Neuron (in vitro differentiated cells): ENCODE results near the gene MAPRE2.

Experiments used
- H2AFZ ChIP-seq: one replicate; pipeline ENCODE4 v1.6.1; 2013; ENCODE audit warnings: low read depth, mild to moderate bottlenecking, inconsistent platforms, low read length, moderate library complexity
- H3K27me3 ChIP-seq: one replicate; pipeline ENCODE4 v1.6.1; 2013; ENCODE audit warnings: low read length; ENCODE audit not compliant: insufficient read depth
- H3K36me3 ChIP-seq: one replicate; pipeline ENCODE4 v1.6.1; 2013; ENCODE audit warnings: low read length; ENCODE audit not compliant: insufficient read depth
- H3K4me1 ChIP-seq: one replicate; pipeline ENCODE4 v1.6.1; 2013; ENCODE audit warnings: low read length; ENCODE audit not compliant: insufficient read depth
- H3K4me3 ChIP-seq: 2 replicates; pipeline ENCODE4 v1.5.1; 2013; ENCODE audit warnings: mild to moderate bottlenecking, low read length, moderate library complexity
- H3K9me3 ChIP-seq: one replicate; pipeline ENCODE4 v1.6.1; 2013; ENCODE audit warnings: low read length

The MAPRE2 gene

DNA sequence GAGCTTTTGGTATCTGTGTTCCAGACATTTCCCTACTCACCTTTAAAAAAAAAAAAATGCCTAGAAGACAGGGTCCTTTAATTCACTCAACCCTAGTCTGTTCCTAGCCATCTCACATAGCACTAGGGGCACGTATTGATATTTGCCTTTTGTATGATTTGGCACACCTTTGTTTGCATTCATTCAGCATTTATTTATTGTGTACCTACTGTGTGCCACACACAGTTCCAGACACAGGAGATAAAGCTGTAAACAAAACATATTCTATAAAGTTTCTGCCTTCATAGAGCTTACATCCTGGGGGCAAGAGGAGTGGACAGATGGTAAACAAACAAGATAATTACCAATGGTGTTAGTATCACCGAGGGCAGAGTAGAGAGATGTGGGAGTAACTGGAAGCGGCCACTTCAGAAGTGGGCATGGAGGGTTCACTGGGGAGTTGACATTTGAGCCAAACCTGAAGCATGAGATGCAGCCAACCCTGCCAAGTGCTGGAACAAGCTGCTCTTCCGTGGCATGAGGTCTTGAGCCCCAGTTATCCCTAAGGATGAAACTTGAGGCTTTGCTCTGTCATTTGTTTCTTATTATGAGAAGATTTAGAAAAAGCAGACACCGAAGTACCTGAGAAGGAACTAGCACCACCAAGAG, 18.2 kb downstream of the MAPRE2 start:
- no peaks in the 10 kb centered on the region for H3K27me3 ChIP-seq
- no peak overlapping the region for H2AFZ ChIP-seq
- no peak overlapping the region for H3K4me3 ChIP-seq
- H3K4me1 ChIP-seq, result peaks cover 20% of the 10 kb centered on the region
- H3K9me3 ChIP-seq, result no peaks in the 10 kb centered on the region
- H3K36me3 ChIP-seq, result no peaks in the 10 kb centered on the region

DNA sequence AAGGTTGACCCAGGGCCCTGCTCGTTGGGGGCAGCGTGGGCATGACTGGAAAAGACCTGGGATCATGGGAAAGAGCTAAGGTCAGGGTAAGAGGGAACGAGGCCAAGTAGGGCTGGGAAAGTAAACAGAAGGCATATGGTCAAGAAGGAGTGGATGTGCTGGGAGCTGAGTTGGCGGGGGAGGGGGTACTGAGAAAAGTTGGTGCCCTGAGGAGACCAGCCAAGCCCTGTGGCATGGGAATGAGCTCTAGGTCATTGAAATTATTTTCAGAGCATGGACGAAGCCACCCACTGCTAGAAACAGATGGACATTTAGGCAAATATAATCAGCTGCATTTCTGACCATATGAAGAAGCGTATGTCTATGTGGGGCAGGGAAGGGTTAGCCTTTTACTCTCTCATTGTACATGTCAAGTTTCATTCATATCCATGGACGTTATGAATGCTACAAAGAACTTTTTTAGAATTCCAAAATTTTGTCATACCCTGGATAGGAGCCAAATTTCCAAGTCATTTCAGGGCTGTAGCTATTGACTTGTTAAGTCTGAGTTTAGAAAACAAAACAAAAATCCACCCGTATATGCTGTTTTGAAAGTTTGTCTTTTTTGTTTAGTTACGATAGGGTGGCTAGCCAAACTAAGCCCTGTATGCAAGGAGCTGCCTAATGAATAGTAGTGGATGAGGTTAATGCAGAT, 19.1 kb downstream of the MAPRE2 start:
- Histone ChIP-seq H3K9me3 (no peaks in the 10 kb centered on the region), H2AFZ (no peak overlapping the region), H3K4me3 (no peak overlapping the region), H3K4me1 (peaks cover 20% of the 10 kb centered on the region), H3K27me3 (no peaks in the 10 kb centered on the region), H3K36me3 (no peaks in the 10 kb centered on the region)

DNA sequence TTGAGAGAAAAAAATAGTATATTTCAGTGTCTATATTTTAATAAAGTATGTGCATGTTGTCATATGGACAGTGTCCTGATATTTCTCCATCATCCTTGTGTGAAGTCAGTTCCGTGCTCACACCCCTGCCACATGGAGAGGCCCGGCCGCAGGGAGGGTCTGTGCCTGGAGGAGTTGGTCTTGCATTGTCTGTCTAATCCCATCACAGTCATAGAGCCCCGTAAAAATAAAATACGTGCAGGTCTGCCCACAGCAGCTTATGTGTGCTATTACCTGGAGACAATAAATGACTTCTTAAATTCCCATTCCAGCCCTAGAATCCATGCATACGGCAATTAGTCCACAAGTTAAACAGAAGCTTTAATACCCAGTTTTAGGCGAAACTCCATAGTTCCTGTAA, 20.1 kb downstream of the MAPRE2 start:
- Histone ChIP-seq H2AFZ (no peak overlapping the region), H3K4me3 (no peak overlapping the region), H3K36me3 (no peaks in the 10 kb centered on the region), H3K4me1 (peaks cover 20% of the 10 kb centered on the region), H3K9me3 (no peaks in the 10 kb centered on the region), H3K27me3 (no peaks in the 10 kb centered on the region)

DNA sequence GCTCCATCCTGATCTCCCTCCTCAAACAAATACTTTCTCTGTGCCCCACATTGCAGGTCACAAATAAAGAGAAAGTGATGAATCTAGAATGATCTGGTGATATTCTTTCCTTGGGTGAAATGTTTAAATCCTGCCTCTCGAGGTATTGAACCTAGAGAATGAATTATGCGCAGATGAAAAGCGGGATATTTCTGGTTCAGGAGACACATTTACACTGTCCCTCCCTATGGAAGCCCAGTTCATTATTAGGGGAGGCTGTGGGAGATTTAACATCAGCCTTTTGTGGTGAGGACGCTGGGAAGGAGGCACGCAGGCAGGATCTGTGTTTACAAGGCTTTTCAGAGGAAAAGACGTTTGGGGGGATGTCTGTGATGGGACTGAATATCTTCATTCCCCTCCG, 20.6 kb downstream of the MAPRE2 start:
- H3K4me1 ChIP-seq, result peaks cover 20% of the 10 kb centered on the region
- H2AFZ ChIP-seq, result no peak overlapping the region
- no peaks in the 10 kb centered on the region for H3K27me3 ChIP-seq
- H3K9me3 ChIP-seq, result no peaks in the 10 kb centered on the region
- no peak overlapping the region for H3K4me3 ChIP-seq
- no peaks in the 10 kb centered on the region for H3K36me3 ChIP-seq

GRCh38 chr18:35062408-35062807, 21.2 kb downstream of the MAPRE2 start:
- H2AFZ ChIP-seq, result no peak overlapping the region
- H3K36me3 ChIP-seq, result no peaks in the 10 kb centered on the region
- no peak overlapping the region for H3K4me3 ChIP-seq
- H3K9me3 ChIP-seq, result no peaks in the 10 kb centered on the region
- peaks cover 20% of the 10 kb centered on the region for H3K4me1 ChIP-seq
- no peaks in the 10 kb centered on the region for H3K27me3 ChIP-seq

- H2AFZ ChIP-seq, result no peak overlapping the region
- H3K36me3 ChIP-seq, result no peaks in the 10 kb centered on the region
- H3K27me3 ChIP-seq, result no peaks in the 10 kb centered on the region
- H3K4me3 ChIP-seq, result no peak overlapping the region
- no peaks in the 10 kb centered on the region for H3K9me3 ChIP-seq
- peaks cover 20% of the 10 kb centered on the region for H3K4me1 ChIP-seq
These were observed 22.9 kb downstream of the MAPRE2 start for GRCh38 chr18:35063875-35064690.

- Histone ChIP-seq H3K36me3 (peaks cover 17% of the 10 kb centered on the region), H3K4me3 (no peak overlapping the region)
These were observed 26.2 kb downstream of the MAPRE2 start for GRCh38 chr18:35067454-35067853.

DNA sequence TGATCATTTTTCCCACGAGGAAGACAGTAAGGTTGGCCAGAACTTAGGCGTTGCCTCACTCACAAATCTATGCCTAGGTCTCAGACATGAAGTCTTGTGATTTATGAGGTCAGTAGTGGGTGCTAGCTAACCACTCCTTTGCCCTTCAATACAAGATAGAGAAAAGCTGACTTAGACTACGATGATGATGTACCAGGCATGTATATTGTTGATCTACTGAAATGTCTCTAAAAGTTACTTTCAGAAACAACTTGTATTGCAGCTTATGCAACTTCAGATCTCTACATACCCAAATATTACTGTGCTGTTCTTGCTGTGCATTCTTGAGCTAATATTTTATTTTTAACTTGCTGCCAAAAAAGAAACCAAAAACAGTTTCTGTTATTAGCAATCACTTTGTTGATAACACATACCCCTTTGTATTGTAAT, 30.6 kb downstream of the MAPRE2 start:
- Histone ChIP-seq H2AFZ (no peak overlapping the region), H3K27me3 (no peaks in the 10 kb centered on the region), H3K4me1 (peaks cover 8% of the 10 kb centered on the region), H3K9me3 (no peaks in the 10 kb centered on the region), H3K4me3 (no peak overlapping the region), H3K36me3 (peaks cover 17% of the 10 kb centered on the region)

More at GRCh38 chr18:35067454-35067853, 26.2 kb downstream of the MAPRE2 start:
- Histone ChIP-seq H2AFZ (no peak overlapping the region), H3K27me3 (no peaks in the 10 kb centered on the region), H3K9me3 (no peaks in the 10 kb centered on the region), H3K4me1 (no peaks in the 10 kb centered on the region)

DNA sequence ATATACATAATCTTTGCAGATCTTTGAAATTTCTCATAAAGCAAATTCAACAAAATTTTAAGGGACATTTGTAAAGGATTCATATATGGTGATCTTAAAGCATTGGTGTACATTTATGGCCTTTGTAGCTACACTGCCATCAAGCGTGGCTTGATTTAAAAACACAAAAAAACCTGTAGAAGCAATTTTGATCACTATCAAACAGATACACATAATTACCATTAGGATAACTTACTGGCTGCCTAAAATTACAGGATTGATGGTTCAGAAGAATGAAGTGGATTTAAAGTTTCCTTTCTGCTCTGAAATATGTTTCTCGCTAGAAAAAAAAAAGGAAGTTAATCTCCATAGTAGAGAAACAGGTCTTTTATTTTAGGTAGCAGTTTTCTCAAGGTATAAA, 31.4 kb downstream of the MAPRE2 start:
- Histone ChIP-seq H3K4me1 (peaks cover 8% of the 10 kb centered on the region), H3K9me3 (no peaks in the 10 kb centered on the region), H3K27me3 (no peaks in the 10 kb centered on the region), H3K4me3 (no peak overlapping the region), H2AFZ (no peak overlapping the region), H3K36me3 (peaks cover 17% of the 10 kb centered on the region)

- Histone ChIP-seq H2AFZ (no peak overlapping the region), H3K4me3 (no peak overlapping the region), H3K36me3 (peaks cover 17% of the 10 kb centered on the region), H3K4me1 (peaks cover 8% of the 10 kb centered on the region), H3K9me3 (no peaks in the 10 kb centered on the region), H3K27me3 (no peaks in the 10 kb centered on the region)
These were observed 32.2 kb downstream of the MAPRE2 start for GRCh38 chr18:35073186-35074105.

DNA sequence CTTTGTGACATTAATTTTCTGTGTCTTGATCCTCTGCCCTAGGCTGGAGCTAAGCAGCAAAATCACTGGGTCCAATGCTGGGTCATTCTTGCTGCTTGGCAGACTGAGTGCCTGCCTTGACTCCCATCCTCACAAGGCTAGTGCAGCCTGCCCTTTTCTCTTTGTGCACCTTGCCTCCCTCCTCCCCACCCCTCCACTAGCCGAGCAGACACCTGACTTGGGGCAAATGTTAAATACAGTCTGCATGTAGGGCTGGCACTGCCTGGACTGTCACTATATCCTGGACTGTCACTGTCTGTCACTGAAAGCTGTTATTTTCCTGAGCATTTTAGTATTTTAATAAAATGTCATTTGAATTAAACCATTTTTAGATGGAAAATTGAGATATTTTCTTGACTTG, 33.4 kb downstream of the MAPRE2 start:
- Histone ChIP-seq H2AFZ (no peak overlapping the region), H3K4me1 (peaks cover 9% of the 10 kb centered on the region), H3K27me3 (no peaks in the 10 kb centered on the region), H3K36me3 (peaks cover 21% of the 10 kb centered on the region), H3K4me3 (no peak overlapping the region), H3K9me3 (no peaks in the 10 kb centered on the region)

DNA sequence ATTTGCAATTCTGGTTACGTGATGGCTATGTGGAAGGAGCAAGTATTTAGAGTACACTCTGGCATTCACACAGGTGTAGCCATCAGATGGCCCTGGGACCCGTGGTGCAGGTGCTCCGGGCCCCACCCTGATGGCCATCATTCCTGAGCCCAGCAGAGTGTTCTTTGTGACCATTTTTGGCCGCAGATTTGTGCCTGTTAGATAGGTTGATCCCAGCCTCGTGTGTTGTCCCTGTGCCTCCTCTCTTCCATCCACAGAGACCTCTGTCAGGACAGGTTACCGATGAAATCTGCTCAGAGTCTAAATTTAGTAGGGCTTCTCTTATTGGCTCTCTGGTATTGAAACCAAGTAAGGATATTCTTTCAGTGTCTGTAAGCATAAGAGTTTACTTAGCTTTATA, 33.9 kb downstream of the MAPRE2 start:
- Histone ChIP-seq H3K36me3 (peaks cover 18% of the 10 kb centered on the region), H3K9me3 (no peaks in the 10 kb centered on the region), H3K27me3 (no peaks in the 10 kb centered on the region), H3K4me3 (no peak overlapping the region), H3K4me1 (peaks cover 14% of the 10 kb centered on the region), H2AFZ (no peak overlapping the region)
